GM19328 (cell line): Measurements from ENCODE around the gene C7orf25.

Experiments used
- ATAC-seq: cut with Tn5 transposase; IDR thresholded peaks from one replicate; pipeline ENCODE4 v1.9.1; 2021; ENCODE audit warnings: mild to moderate bottlenecking, moderate library complexity; ENCODE audit not compliant: unreplicated experiment

The C7orf25 gene

DNA sequence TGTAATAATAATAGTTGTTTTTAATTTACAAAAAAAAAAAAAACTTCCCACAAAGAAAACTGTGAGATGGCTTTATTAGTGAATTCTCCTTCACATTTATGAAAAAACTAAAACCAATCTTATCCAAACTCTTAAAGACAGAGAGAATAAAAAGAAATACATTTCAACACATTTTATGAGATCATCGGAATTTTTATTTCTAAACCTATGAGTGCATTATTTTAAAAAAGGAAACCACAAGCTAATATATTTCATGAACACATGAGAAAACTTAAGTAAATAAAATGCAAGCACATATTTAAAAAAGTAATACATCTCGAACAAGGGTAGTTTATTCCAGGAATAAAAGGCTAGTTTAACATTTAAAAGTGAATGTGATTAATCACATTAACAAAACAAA, 31.5 kb downstream of the C7orf25 start:
- no peak for ATAC-seq

DNA sequence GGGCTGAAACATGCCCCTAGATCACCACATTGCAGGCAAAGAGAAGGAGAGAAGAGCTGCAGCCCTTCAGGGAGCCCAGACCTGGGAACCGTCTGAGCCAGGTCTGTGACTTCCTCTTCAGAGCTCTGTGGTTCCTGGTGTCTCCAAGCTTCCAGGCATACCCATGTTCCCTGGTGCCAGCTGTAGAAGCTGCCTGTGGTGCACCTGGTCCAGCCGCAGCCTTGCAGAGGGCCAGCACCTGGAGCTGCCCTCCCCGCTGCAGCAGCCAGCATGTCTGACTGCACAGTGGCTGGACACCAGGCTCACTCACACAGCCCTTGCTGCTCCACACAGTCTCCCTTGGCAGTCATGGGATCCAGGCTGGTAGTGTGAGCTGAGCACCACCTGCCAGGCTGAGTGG, 33.6 kb downstream of the C7orf25 start:
- ATAC-seq, result no peak

DNA sequence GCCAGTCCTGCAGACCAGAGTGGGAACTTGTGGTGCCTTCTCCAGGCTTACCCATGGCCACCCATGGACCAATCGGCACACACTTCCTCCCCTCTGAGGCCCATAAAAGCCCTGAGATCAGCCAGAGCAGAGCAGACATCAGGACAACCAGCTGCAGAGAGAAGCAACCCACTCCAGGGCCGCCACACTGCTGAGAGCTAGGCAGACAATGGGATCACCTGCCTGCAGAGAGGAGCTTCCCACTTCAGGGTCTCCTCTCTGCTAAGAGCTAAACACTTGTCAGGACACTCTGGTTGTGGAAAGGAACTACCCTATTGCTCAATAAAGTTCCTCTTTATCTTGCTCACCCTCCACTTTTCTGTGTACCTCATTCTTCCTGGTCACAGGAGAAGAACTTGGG, 34.0 kb downstream of the C7orf25 start:
- no peak for ATAC-seq

DNA sequence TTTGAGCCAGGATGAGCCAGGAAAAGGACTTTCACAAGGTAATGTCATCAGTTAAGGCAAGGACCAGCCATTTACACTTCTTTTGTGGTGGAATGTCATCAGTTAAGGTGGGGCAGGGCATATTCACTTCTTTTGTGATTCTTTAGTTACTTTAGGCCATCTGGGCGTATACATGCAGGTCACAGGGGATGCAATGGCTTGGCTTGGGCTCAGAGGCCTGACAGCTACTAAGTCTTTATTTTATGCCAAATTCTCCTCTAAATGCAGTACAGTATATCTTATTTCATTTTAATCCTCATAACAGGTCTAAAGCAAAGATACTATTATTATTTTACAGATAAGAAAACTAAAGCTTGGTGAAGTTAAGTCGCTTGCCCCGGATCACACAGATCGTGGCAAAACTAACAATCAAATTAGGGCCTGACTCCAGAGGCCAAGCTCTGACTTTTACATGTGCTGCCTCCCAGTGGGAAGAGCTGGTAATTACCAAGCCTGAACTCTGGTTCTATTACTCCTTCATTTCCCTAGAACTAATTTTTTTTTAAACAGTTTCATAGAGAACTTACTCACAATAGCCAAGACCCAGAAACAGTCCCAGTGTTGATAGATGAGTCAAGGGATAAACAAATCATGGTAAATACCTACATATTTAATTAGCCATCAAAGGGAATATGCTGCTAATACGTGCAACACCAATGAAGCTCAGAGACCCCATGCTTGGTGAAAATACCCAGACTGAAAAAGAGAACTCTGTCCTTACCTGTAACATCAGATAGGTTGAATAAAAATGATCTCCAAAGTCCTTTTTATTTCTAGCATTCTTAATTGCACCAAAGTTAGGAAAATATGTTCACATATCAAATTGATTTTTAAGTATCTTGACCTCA, 35.4 kb downstream of the C7orf25 start:
- peak; percentile 76 for ATAC-seq

GRCh38 chr7:42869131-42870020, 42.5 kb downstream of the C7orf25 start:
- ATAC-seq, result peak; percentile 97

DNA sequence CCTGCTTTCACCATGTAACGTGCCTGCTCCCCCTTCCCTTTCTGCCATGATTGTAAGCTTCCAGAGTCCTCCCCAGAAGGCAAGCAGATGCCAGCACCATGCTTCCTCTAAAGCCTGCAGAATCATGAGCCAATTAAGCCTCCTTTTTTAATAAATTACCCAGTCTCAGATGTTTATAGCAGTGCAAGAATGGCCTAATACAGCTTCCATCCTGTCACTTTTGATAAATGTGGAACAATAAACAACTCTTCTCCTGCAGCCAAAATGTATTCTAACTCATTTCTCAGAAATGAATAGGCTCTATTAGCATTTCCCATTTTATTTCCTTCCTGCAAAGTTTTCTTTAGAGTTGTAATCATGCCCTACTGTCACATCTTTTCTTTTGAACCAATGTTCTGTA, 43.4 kb downstream of the C7orf25 start:
- no peak for ATAC-seq
